Measurements from ENCODE around the gene NAT14.

- TF ChIP-seq TAF1 (IDR thresholded peaks at IDR 0.05; ENCODE audit: low read depth) (no peak), RAD21 (IDR thresholded peaks at IDR 0.05; ENCODE audit: low read depth) (no peak), CEBPB (IDR thresholded peaks at IDR 0.05) (no peak), EP300 (IDR thresholded peaks at IDR 0.05; ENCODE audit: borderline replicate concordance) (no peak), NFIC (IDR thresholded peaks at IDR 0.05) (no peak), REST (IDR thresholded peaks at IDR 0.05; ENCODE audit: low read depth) (no peak), CREB1 (IDR thresholded peaks at IDR 0.05; ENCODE audit: low read depth) (no peak), USF1 (IDR thresholded peaks at IDR 0.05) (no peak)
- TF ChIP-seq, protein P1, sequence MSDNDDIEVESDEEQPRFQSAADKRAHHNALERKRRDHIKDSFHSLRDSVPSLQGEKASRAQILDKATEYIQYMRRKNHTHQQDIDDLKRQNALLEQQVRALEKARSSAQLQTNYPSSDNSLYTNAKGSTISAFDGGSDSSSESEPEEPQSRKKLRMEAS (IDR thresholded peaks at IDR 0.05): no peak
Observed at GRCh38 chr19:55525289-55526101, 40.5 kb downstream of the NAT14 start.

Measured in Ishikawa (cell line).